GM12801 (cell line): Measurements from ENCODE around the gene KRTAP1-3.

Source experiments
- CTCF ChIP-seq: IDR thresholded peaks from one replicate; pipeline ENCODE4 v1.5.1; 2011; ENCODE audit warnings: control low read depth; ENCODE audit not compliant: insufficient read length; ENCODE audit errors: extremely low read depth

Gene KRTAP1-3

GRCh38 chr17:41019415-41019814, 15.3 kb downstream of the KRTAP1-3 start:
- no peak for TF ChIP-seq CTCF

GRCh38 chr17:41018541-41018940, 16.1 kb downstream of the KRTAP1-3 start:
- TF ChIP-seq CTCF = no peak

- TF ChIP-seq CTCF = no peak
These were observed 18.0 kb downstream of the KRTAP1-3 start for GRCh38 chr17:41016578-41017215.

- TF ChIP-seq CTCF = no peak
These were observed 19.2 kb downstream of the KRTAP1-3 start for GRCh38 chr17:41015454-41015853.

- TF ChIP-seq CTCF = no peak
These were observed 21.1 kb downstream of the KRTAP1-3 start for GRCh38 chr17:41013606-41014005.

GRCh38 chr17:41013181-41013580, 21.5 kb downstream of the KRTAP1-3 start:
- no peak for TF ChIP-seq CTCF

- TF ChIP-seq CTCF = no peak
These were observed 22.2 kb downstream of the KRTAP1-3 start for GRCh38 chr17:41012326-41013120.
